ENCODE data around the gene ID3. TPM values are rescaled to one million over a fixed set of nuclear protein-coding genes. Genes with fewer than 3 reads are reported as not detected.

ID3 gene
- total RNA-seq, 1 donor from 2014 or later, result 99.9 TPM

DNA sequence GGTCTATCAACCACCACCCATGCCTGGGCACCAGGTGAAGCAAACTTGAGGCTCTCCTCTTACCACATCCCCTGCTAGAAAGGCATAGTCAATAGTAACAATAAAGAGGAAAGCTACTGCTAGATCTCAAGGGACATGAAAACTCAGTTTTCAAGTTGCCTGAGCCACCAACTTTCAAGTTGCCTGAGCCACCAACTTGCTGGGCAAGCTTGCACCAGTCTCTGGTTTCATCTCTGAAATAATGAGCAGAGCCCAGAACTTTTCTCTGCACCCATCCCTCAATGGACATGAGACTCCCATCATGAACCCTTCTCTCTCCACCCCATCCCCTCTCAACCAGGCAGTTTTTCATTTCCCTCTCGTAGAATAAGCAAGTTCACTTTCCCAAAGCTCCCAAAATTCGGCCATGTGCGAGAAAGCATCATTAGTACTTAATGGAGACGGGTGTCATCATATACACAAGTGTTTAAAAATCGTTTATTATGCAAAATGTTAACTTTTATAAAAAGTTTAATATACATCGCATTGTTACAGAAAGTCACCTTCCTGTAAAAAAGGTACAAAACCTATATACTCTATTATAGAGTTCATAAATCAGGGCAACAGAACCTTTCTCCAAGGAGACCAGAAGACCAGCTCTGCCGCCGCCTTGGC lies 1.7 kb downstream of the ID3 start:
- Mint-ChIP-seq H3K4me3 (peak overlapping the region; percentile 91), H3K27ac (no peak overlapping the region), H3K36me3 (peaks cover 15% of the 10 kb centered on the region), H3K9me3 (no peaks in the 10 kb centered on the region), H3K27me3 (ENCODE audit: insufficient read depth, low read depth) (peaks cover 11% of the 10 kb centered on the region), H3K4me1 (peaks cover 75% of the 10 kb centered on the region)
- H3K79me2 ChIP-seq (ENCODE audit: low read depth), result peaks cover 52% of the 10 kb centered on the region
- TF ChIP-seq, protein P1, sequence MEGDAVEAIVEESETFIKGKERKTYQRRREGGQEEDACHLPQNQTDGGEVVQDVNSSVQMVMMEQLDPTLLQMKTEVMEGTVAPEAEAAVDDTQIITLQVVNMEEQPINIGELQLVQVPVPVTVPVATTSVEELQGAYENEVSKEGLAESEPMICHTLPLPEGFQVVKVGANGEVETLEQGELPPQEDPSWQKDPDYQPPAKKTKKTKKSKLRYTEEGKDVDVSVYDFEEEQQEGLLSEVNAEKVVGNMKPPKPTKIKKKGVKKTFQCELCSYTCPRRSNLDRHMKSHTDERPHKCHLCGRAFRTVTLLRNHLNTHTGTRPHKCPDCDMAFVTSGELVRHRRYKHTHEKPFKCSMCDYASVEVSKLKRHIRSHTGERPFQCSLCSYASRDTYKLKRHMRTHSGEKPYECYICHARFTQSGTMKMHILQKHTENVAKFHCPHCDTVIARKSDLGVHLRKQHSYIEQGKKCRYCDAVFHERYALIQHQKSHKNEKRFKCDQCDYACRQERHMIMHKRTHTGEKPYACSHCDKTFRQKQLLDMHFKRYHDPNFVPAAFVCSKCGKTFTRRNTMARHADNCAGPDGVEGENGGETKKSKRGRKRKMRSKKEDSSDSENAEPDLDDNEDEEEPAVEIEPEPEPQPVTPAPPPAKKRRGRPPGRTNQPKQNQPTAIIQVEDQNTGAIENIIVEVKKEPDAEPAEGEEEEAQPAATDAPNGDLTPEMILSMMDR (IDR thresholded peaks at IDR 0.05), result no peak
- TF ChIP-seq EZH2phosphoT487 (IDR thresholded peaks at IDR 0.05), result no peak
- TF ChIP-seq EZH2 (IDR thresholded peaks at IDR 0.05), result no peak
- peak overlapping the region; percentile 90 for H3K4me2 ChIP-seq
- H3K9me3 ChIP-seq (ENCODE audit: low read depth), result no peaks in the 10 kb centered on the region
- peak overlapping the region; percentile 73 for H3K9ac ChIP-seq
- peaks cover 61% of the 10 kb centered on the region for H3K4me1 ChIP-seq
- H3K27me3 ChIP-seq, result peaks cover 14% of the 10 kb centered on the region
- H2AFZ ChIP-seq (replicated peaks), result no peak overlapping the region
- peaks cover 89% of the 10 kb centered on the region for H3F3A ChIP-seq (ENCODE audit: low read depth)
- peak overlapping the region; percentile 91 for H3K4me3 ChIP-seq
- H4K20me1 ChIP-seq (ENCODE audit: low read depth), result peaks cover 44% of the 10 kb centered on the region
- H3K27ac ChIP-seq, result peak overlapping the region; percentile 100
- DNase-seq (ENCODE audit: low spot score), result no peak
- no peaks in the 10 kb centered on the region for H3K36me3 ChIP-seq

- Histone ChIP-seq H3F3A (ENCODE audit: low read depth) (peaks cover 82% of the 10 kb centered on the region), H4K20me1 (ENCODE audit: low read depth) (peaks cover 44% of the 10 kb centered on the region), H3K36me3 (no peaks in the 10 kb centered on the region), H3K4me1 (peaks cover 63% of the 10 kb centered on the region), H3K9me3 (ENCODE audit: low read depth) (no peaks in the 10 kb centered on the region), H2AFZ (replicated peaks) (no peak overlapping the region), H3K27ac (peak overlapping the region; percentile 72), H3K79me2 (ENCODE audit: low read depth) (peaks cover 52% of the 10 kb centered on the region), H3K9ac (peak overlapping the region; percentile 73), H3K4me3 (peak overlapping the region; percentile 91), H3K4me2 (peak overlapping the region; percentile 90), H3K27me3 (peaks cover 17% of the 10 kb centered on the region)
- no peaks in the 10 kb centered on the region for H3K9me3 Mint-ChIP-seq
- peak; percentile 25 for DNase-seq (ENCODE audit: low spot score)
- H3K27me3 Mint-ChIP-seq (ENCODE audit: insufficient read depth, low read depth), result peaks cover 11% of the 10 kb centered on the region
- H3K27ac Mint-ChIP-seq, result peak overlapping the region; percentile 94
- peaks cover 15% of the 10 kb centered on the region for H3K36me3 Mint-ChIP-seq
- TF ChIP-seq EZH2 (IDR thresholded peaks at IDR 0.05) (no peak), EZH2phosphoT487 (IDR thresholded peaks at IDR 0.05) (no peak)
- TF ChIP-seq, protein P1 (IDR thresholded peaks at IDR 0.05), result no peak
- H3K4me3 Mint-ChIP-seq, result peak overlapping the region; percentile 91
- peaks cover 76% of the 10 kb centered on the region for H3K4me1 Mint-ChIP-seq
Measured at GRCh38 chr1:23556635-23557470, 2.4 kb downstream of the ID3 start.

- Mint-ChIP-seq H3K27ac (peak overlapping the region; percentile 94), H3K27me3 (ENCODE audit: insufficient read depth, low read depth) (peaks cover 11% of the 10 kb centered on the region), H3K9me3 (no peaks in the 10 kb centered on the region), H3K36me3 (peaks cover 15% of the 10 kb centered on the region), H3K4me3 (peak overlapping the region; percentile 91), H3K4me1 (peaks cover 76% of the 10 kb centered on the region)
- H2AFZ ChIP-seq (replicated peaks), result no peak overlapping the region
- H3K9ac ChIP-seq, result no peak overlapping the region
- no peaks in the 10 kb centered on the region for H3K36me3 ChIP-seq
- H3F3A ChIP-seq (ENCODE audit: low read depth), result peaks cover 75% of the 10 kb centered on the region
- peak overlapping the region; percentile 72 for H3K27ac ChIP-seq
- H3K27me3 ChIP-seq, result peaks cover 17% of the 10 kb centered on the region
- TF ChIP-seq, protein P1 (IDR thresholded peaks at IDR 0.05), result no peak
- TF ChIP-seq EZH2 (IDR thresholded peaks at IDR 0.05), result peak; percentile 32
- no peak for TF ChIP-seq EZH2phosphoT487 (IDR thresholded peaks at IDR 0.05)
- peaks cover 46% of the 10 kb centered on the region for H3K79me2 ChIP-seq (ENCODE audit: low read depth)
- DNase-seq (ENCODE audit: low spot score), result peak; percentile 63
- peak overlapping the region; percentile 91 for H3K4me3 ChIP-seq
- peak overlapping the region; percentile 90 for H3K4me2 ChIP-seq
- H3K9me3 ChIP-seq (ENCODE audit: low read depth), result no peaks in the 10 kb centered on the region
- H4K20me1 ChIP-seq (ENCODE audit: low read depth), result peaks cover 44% of the 10 kb centered on the region
- H3K4me1 ChIP-seq, result peaks cover 63% of the 10 kb centered on the region
Measured at GRCh38 chr1:23555986-23556634, 3.2 kb downstream of the ID3 start.

All from neural progenitor cell (in vitro differentiated cells).